Glutamatergic neuron (in vitro differentiated cells): ENCODE measurements around the gene PGK2. TPM values are rescaled to one million over a fixed set of nuclear protein-coding genes. Genes with fewer than 3 reads are reported as not detected.

Source experiments
- DNase-seq: peaks from one replicate; pipeline ENCODE4 v3.0.0; 2022
- H3K27ac Mint-ChIP-seq: one replicate; pipeline ENCODE4 v1.8.0; 2020; ENCODE audit warnings: mild to moderate bottlenecking, mixed read lengths, inconsistent platforms; ENCODE audit not compliant: unreplicated experiment
- H3K27me3 Mint-ChIP-seq: one replicate; pipeline ENCODE4 v1.8.0; 2020; ENCODE audit warnings: mild to moderate bottlenecking, moderate library complexity, mixed read lengths, inconsistent platforms; ENCODE audit not compliant: unreplicated experiment
- H3K36me3 Mint-ChIP-seq: one replicate; pipeline ENCODE4 v1.8.0; 2020; ENCODE audit warnings: mild to moderate bottlenecking, mixed read lengths, inconsistent platforms; ENCODE audit not compliant: unreplicated experiment
- H3K4me1 Mint-ChIP-seq: one replicate; pipeline ENCODE4 v1.8.0; 2020; ENCODE audit warnings: mild to moderate bottlenecking, low read depth, mixed read lengths, inconsistent platforms; ENCODE audit not compliant: unreplicated experiment
- H3K4me3 Mint-ChIP-seq: one replicate; pipeline ENCODE4 v1.8.0; 2020; ENCODE audit warnings: mild to moderate bottlenecking, mixed read lengths, inconsistent platforms; ENCODE audit not compliant: unreplicated experiment
- H3K9me3 Mint-ChIP-seq: one replicate; pipeline ENCODE4 v1.8.0; 2020; ENCODE audit warnings: mild to moderate bottlenecking, moderate library complexity, mixed read lengths, inconsistent platforms; ENCODE audit not compliant: unreplicated experiment
- total RNA-seq: library from RNA; stranded (reverse); fragmentation: NEBNext Ultra II Directional; extraction: Animal tissue kit (Norgen Biotek cat#: 25700); gene quantifications from one replicate; pipeline ENCODE4 v1.2.1, GENCODE V29; 2021; ENCODE audit not compliant: unreplicated experiment
- TF ChIP-seq, protein P1 (sequence below): fragments of 200-600 bp; sonication (generic); IDR thresholded peaks from one replicate; pipeline ENCODE4 v1.5.0; 2021; ENCODE audit not compliant: partially characterized antibody, unreplicated experiment

The PGK2 gene
- total RNA-seq, 1 donor from 2014 or later, result not detected

GRCh38 chr6:49743429-49743828 lies 43.7 kb downstream of the PGK2 start:
- H3K9me3 Mint-ChIP-seq, result no peaks in the 10 kb centered on the region
- no peaks in the 10 kb centered on the region for H3K4me1 Mint-ChIP-seq
- TF ChIP-seq, protein P1, sequence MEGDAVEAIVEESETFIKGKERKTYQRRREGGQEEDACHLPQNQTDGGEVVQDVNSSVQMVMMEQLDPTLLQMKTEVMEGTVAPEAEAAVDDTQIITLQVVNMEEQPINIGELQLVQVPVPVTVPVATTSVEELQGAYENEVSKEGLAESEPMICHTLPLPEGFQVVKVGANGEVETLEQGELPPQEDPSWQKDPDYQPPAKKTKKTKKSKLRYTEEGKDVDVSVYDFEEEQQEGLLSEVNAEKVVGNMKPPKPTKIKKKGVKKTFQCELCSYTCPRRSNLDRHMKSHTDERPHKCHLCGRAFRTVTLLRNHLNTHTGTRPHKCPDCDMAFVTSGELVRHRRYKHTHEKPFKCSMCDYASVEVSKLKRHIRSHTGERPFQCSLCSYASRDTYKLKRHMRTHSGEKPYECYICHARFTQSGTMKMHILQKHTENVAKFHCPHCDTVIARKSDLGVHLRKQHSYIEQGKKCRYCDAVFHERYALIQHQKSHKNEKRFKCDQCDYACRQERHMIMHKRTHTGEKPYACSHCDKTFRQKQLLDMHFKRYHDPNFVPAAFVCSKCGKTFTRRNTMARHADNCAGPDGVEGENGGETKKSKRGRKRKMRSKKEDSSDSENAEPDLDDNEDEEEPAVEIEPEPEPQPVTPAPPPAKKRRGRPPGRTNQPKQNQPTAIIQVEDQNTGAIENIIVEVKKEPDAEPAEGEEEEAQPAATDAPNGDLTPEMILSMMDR, result no peak
- H3K27me3 Mint-ChIP-seq, result peaks cover 2% of the 10 kb centered on the region
- no peaks in the 10 kb centered on the region for H3K36me3 Mint-ChIP-seq
- no peak overlapping the region for H3K27ac Mint-ChIP-seq
- H3K4me3 Mint-ChIP-seq, result no peak overlapping the region
- no peak for DNase-seq

- no peak for DNase-seq
- no peaks in the 10 kb centered on the region for H3K36me3 Mint-ChIP-seq
- no peaks in the 10 kb centered on the region for H3K9me3 Mint-ChIP-seq
- H3K4me3 Mint-ChIP-seq, result no peak overlapping the region
- TF ChIP-seq, protein P1, result no peak
- H3K27ac Mint-ChIP-seq, result no peak overlapping the region
- no peaks in the 10 kb centered on the region for H3K4me1 Mint-ChIP-seq
- peaks cover 2% of the 10 kb centered on the region for H3K27me3 Mint-ChIP-seq
Observed at GRCh38 chr6:49739423-49739822, 47.7 kb downstream of the PGK2 start.

DNA sequence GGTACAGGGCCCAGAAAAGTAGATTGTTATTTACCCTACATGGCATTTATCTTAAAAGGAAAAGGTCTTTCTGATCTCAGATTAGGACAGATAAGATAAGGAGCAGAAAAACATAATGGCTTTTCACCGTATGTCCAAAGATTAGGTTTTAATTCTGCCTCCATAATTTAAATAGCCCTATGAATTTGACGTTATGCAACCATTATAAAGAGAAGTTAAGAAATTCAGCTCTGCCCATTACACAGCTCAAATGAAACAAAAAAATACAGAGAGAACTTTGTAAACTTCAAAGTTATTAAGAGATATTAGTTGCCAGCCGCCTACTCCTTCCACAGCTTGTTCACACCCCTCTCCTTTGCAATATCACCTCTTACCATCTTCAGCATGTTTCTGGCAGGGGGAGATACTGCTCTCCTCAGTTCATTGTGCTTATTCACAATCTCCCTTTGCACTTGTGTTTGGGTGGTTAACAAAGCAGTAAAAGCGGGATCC lies 51.0 kb downstream of the PGK2 start:
- H3K4me3 Mint-ChIP-seq, result no peak overlapping the region
- TF ChIP-seq, protein P1, result no peak
- no peaks in the 10 kb centered on the region for H3K36me3 Mint-ChIP-seq
- no peaks in the 10 kb centered on the region for H3K9me3 Mint-ChIP-seq
- DNase-seq, result no peak
- H3K4me1 Mint-ChIP-seq, result no peaks in the 10 kb centered on the region
- peaks cover 2% of the 10 kb centered on the region for H3K27me3 Mint-ChIP-seq
- H3K27ac Mint-ChIP-seq, result no peak overlapping the region

Other genes with a start within 250 kb of the PGK2 start
- gene C6orf141, start 236.6 kb downstream of the PGK2 start, total RNA-seq, result not detected
- gene RHAG, start 150.4 kb downstream of the PGK2 start, total RNA-seq, result not detected
- not detected for gene CRISP2, start 73.7 kb downstream of the PGK2 start, total RNA-seq
- not detected for gene CRISP3, start 42.9 kb downstream of the PGK2 start, total RNA-seq
- not detected for gene CRISP1, start 79.2 kb upstream of the PGK2 start, total RNA-seq
- not detected for gene DEFB114, start 176.9 kb upstream of the PGK2 start, total RNA-seq
- gene DEFB113, start 182.3 kb upstream of the PGK2 start, total RNA-seq, result not detected
- gene DEFB110, start 234.7 kb upstream of the PGK2 start, total RNA-seq, result not detected